Measurements from ENCODE around the gene SRMS.

DNA sequence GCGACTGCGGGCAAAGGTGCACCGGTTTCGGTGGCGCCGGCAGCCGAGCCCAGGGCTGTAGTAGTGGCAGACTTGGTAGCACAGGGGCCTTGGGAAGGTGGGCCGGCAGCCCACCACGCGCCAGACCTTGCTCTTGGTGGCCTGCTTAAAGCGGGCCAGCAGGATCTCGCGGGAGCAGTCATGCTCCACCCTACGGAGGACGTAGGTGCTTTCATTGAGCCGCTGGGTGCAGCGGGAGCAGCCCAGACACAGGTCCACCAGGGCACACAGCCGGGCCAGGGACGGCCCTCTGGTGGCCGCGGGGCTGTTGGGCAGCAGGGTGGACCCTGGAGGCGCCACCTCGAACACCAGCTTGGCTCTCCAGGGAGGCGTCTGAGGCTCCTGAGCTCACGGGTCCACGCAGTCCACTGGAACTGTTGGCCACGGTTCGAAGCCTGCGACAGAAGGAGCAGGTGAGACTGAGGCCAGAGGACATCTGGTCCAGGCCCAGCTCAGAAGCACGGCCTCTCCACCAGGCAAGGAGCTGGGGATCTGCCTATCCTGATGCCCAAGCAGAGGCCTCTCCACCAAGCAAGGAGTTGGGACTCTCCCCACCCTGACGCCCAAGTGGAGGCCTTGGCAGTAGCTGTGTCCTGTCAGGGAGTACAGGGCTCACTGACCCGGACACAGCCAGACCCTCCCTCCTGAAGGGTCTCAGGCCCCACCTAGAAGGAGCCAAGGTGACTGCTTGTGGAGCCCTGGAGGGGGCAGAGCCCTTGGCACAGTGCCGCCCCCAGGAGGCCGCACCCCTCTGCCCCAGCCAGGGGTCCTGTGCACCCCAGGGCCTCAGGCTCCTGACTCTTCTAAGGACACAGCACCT is 25.5 kb upstream of the SRMS start:
- TF ChIP-seq, protein P1, sequence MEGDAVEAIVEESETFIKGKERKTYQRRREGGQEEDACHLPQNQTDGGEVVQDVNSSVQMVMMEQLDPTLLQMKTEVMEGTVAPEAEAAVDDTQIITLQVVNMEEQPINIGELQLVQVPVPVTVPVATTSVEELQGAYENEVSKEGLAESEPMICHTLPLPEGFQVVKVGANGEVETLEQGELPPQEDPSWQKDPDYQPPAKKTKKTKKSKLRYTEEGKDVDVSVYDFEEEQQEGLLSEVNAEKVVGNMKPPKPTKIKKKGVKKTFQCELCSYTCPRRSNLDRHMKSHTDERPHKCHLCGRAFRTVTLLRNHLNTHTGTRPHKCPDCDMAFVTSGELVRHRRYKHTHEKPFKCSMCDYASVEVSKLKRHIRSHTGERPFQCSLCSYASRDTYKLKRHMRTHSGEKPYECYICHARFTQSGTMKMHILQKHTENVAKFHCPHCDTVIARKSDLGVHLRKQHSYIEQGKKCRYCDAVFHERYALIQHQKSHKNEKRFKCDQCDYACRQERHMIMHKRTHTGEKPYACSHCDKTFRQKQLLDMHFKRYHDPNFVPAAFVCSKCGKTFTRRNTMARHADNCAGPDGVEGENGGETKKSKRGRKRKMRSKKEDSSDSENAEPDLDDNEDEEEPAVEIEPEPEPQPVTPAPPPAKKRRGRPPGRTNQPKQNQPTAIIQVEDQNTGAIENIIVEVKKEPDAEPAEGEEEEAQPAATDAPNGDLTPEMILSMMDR (IDR thresholded peaks at IDR 0.05 in 4 of 5, conservative IDR thresholded peaks at IDR 0.05 in 1 of 5), result no peak
- TF ChIP-seq POLR2A (IDR thresholded peaks at IDR 0.05), result no peak

Data from gastrocnemius medialis (tissue), 4 donors.